ENCODE data around the gene ADSL.

Gene ADSL

GRCh38 chr22:40399621-40400020 lies 53.3 kb downstream of the ADSL start:
- Histone ChIP-seq H3K4me2 (ENCODE audit: insufficient read depth, low read length) (peak overlapping the region; percentile 26), H3K4me3 (ENCODE audit: low read depth in 1 of 2, low read length in 2 of 2) (no peak overlapping the region), H3K9me3 (ENCODE audit: insufficient read depth, low read length, severe bottlenecking) (no peaks in the 10 kb centered on the region), H3K4me1 (ENCODE audit: insufficient read depth, low read length) (peaks cover 44% of the 10 kb centered on the region), H4K20me1 (ENCODE audit: insufficient read depth, low read length) (peaks cover 7% of the 10 kb centered on the region; the same call in 1 of the 2 replicates), H3K27me3 (ENCODE audit: insufficient read depth, low read length, poor library complexity) (no peaks in the 10 kb centered on the region), H3K79me2 (ENCODE audit: insufficient read depth, low read length) (peaks cover 3% of the 10 kb centered on the region; the same call in 1 of the 2 replicates), H2AFZ (ENCODE audit: low read depth, low read length) (no peak overlapping the region), H3K36me3 (ENCODE audit: insufficient read depth, low read length) (peaks cover 38% of the 10 kb centered on the region), H3K27ac (ENCODE audit: low read length) (peak overlapping the region; percentile 46; the same call in 1 of the 2 replicates), H3K9ac (ENCODE audit: low read depth, low read length) (no peak overlapping the region)
- no peak for DNase-seq
- no peak for ATAC-seq (ENCODE audit: insufficient read depth, low read depth)
- TF ChIP-seq EZH2 (IDR thresholded peaks at IDR 0.05; ENCODE audit: borderline replicate concordance, low read depth, low read length, severe bottlenecking) (no peak), CTCF (IDR thresholded peaks at IDR 0.05; ENCODE audit: borderline replicate concordance, extremely low read depth, low read length, poor library complexity, severe bottlenecking) (no peak)

- Histone ChIP-seq H3K27me3 (ENCODE audit: insufficient read depth, low read length, poor library complexity) (no peaks in the 10 kb centered on the region), H4K20me1 (ENCODE audit: insufficient read depth, low read length) (peaks cover 7% of the 10 kb centered on the region; the same call in 1 of the 2 replicates), H3K79me2 (ENCODE audit: insufficient read depth, low read length) (peaks cover 3% of the 10 kb centered on the region; the same call in 1 of the 2 replicates), H3K36me3 (ENCODE audit: insufficient read depth, low read length) (peaks cover 43% of the 10 kb centered on the region), H3K4me1 (ENCODE audit: insufficient read depth, low read length) (peaks cover 44% of the 10 kb centered on the region), H3K4me3 (ENCODE audit: low read depth in 1 of 2, low read length in 2 of 2) (no peak overlapping the region), H3K27ac (ENCODE audit: low read length) (peak overlapping the region; percentile 46; the same call in 1 of the 2 replicates), H3K9ac (ENCODE audit: low read depth, low read length) (no peak overlapping the region), H3K9me3 (ENCODE audit: insufficient read depth, low read length, severe bottlenecking) (no peaks in the 10 kb centered on the region), H3K4me2 (ENCODE audit: insufficient read depth, low read length) (peak overlapping the region; percentile 26; the same call in 1 of the 2 replicates), H2AFZ (ENCODE audit: low read depth, low read length) (no peak overlapping the region)
- ATAC-seq (ENCODE audit: insufficient read depth, low read depth) (peak; percentile 59), DNase-seq (peak; percentile 70)
- TF ChIP-seq EZH2 (IDR thresholded peaks at IDR 0.05; ENCODE audit: borderline replicate concordance, low read depth, low read length, severe bottlenecking): no peak
- no peak for TF ChIP-seq CTCF (IDR thresholded peaks at IDR 0.05; ENCODE audit: borderline replicate concordance, extremely low read depth, low read length, poor library complexity, severe bottlenecking)
These were observed 53.9 kb downstream of the ADSL start for GRCh38 chr22:40400159-40400558.

GRCh38 chr22:40401532-40401931 lies 55.2 kb downstream of the ADSL start:
- H3K27me3 ChIP-seq (ENCODE audit: insufficient read depth, low read length, poor library complexity): no peaks in the 10 kb centered on the region
- peak; percentile 88 for ATAC-seq (ENCODE audit: insufficient read depth, low read depth)
- no peak overlapping the region for H3K9ac ChIP-seq (ENCODE audit: low read depth, low read length)
- peaks cover 57% of the 10 kb centered on the region for H3K36me3 ChIP-seq (ENCODE audit: insufficient read depth, low read length)
- H3K4me3 ChIP-seq (ENCODE audit: low read depth in 1 of 2, low read length in 2 of 2): no peak overlapping the region
- no peaks in the 10 kb centered on the region for H3K9me3 ChIP-seq (ENCODE audit: insufficient read depth, low read length, severe bottlenecking)
- DNase-seq: peak; percentile 67
- no peak overlapping the region for H2AFZ ChIP-seq (ENCODE audit: low read depth, low read length)
- TF ChIP-seq CTCF (IDR thresholded peaks at IDR 0.05; ENCODE audit: borderline replicate concordance, extremely low read depth, low read length, poor library complexity, severe bottlenecking) (no peak), EZH2 (IDR thresholded peaks at IDR 0.05; ENCODE audit: borderline replicate concordance, low read depth, low read length, severe bottlenecking) (no peak)
- H3K27ac ChIP-seq (ENCODE audit: low read length): peak overlapping the region; percentile 67
- peaks cover 44% of the 10 kb centered on the region for H3K4me1 ChIP-seq (ENCODE audit: insufficient read depth, low read length)
- H3K79me2 ChIP-seq (ENCODE audit: insufficient read depth, low read length): peaks cover 3% of the 10 kb centered on the region; the same call in 1 of the 2 replicates
- H3K4me2 ChIP-seq (ENCODE audit: insufficient read depth, low read length): no peak overlapping the region
- H4K20me1 ChIP-seq (ENCODE audit: insufficient read depth, low read length): peaks cover 9% of the 10 kb centered on the region; the same call in 1 of the 2 replicates

Data from DND-41 (cell line).